Measurements from ENCODE around the gene MAP3K4.

DNA sequence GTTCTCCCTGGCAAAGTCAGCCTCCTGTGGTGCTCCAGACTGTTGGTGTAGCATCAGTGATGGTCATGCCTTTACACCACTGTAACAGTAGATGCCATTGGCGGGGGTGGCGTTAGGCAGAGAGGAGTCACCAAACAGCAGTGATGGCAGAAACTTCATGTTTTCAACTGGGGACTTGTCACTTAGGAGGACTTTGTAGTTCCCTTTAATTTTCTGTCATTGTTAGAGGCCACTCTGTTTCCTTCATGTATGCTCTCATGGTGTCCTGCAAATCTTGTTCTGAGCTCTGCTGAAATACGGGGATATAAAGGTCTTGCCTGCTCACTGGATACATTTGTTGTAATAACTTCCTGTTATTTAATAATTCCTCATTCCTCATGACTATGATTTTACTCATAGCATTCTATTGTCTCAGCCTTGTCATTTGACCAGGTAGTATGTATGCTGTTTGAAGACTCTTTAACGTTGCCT lies 4.6 kb downstream of the MAP3K4 start:
- TF ChIP-seq, protein P1, sequence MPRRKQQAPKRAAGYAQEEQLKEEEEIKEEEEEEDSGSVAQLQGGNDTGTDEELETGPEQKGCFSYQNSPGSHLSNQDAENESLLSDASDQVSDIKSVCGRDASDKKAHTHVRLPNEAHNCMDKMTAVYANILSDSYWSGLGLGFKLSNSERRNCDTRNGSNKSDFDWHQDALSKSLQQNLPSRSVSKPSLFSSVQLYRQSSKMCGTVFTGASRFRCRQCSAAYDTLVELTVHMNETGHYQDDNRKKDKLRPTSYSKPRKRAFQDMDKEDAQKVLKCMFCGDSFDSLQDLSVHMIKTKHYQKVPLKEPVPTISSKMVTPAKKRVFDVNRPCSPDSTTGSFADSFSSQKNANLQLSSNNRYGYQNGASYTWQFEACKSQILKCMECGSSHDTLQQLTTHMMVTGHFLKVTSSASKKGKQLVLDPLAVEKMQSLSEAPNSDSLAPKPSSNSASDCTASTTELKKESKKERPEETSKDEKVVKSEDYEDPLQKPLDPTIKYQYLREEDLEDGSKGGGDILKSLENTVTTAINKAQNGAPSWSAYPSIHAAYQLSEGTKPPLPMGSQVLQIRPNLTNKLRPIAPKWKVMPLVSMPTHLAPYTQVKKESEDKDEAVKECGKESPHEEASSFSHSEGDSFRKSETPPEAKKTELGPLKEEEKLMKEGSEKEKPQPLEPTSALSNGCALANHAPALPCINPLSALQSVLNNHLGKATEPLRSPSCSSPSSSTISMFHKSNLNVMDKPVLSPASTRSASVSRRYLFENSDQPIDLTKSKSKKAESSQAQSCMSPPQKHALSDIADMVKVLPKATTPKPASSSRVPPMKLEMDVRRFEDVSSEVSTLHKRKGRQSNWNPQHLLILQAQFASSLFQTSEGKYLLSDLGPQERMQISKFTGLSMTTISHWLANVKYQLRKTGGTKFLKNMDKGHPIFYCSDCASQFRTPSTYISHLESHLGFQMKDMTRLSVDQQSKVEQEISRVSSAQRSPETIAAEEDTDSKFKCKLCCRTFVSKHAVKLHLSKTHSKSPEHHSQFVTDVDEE (CRISPR knock-in tag; IDR thresholded peaks at IDR 0.05) = no peak
- TF ChIP-seq, protein P2, sequence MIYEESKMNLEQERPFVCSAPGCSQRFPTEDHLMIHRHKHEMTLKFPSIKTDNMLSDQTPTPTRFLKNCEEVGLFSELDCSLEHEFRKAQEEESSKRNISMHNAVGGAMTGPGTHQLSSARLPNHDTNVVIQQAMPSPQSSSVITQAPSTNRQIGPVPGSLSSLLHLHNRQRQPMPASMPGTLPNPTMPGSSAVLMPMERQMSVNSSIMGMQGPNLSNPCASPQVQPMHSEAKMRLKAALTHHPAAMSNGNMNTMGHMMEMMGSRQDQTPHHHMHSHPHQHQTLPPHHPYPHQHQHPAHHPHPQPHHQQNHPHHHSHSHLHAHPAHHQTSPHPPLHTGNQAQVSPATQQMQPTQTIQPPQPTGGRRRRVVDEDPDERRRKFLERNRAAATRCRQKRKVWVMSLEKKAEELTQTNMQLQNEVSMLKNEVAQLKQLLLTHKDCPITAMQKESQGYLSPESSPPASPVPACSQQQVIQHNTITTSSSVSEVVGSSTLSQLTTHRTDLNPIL (CRISPR knock-in tag; IDR thresholded peaks at IDR 0.05; ENCODE audit: low read depth) = no peak
- TF ChIP-seq, protein P3, sequence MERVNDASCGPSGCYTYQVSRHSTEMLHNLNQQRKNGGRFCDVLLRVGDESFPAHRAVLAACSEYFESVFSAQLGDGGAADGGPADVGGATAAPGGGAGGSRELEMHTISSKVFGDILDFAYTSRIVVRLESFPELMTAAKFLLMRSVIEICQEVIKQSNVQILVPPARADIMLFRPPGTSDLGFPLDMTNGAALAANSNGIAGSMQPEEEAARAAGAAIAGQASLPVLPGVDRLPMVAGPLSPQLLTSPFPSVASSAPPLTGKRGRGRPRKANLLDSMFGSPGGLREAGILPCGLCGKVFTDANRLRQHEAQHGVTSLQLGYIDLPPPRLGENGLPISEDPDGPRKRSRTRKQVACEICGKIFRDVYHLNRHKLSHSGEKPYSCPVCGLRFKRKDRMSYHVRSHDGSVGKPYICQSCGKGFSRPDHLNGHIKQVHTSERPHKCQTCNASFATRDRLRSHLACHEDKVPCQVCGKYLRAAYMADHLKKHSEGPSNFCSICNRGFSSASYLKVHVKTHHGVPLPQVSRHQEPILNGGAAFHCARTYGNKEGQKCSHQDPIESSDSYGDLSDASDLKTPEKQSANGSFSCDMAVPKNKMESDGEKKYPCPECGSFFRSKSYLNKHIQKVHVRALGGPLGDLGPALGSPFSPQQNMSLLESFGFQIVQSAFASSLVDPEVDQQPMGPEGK (CRISPR knock-in tag; IDR thresholded peaks at IDR 0.05; ENCODE audit: borderline replicate concordance) = no peak
- TF ChIP-seq ZFP30 (CRISPR knock-in tag; IDR thresholded peaks at IDR 0.05) = no peak
- TF ChIP-seq PPARA (CRISPR knock-in tag; IDR thresholded peaks at IDR 0.05; ENCODE audit: borderline replicate concordance) = no peak
- TF ChIP-seq ZNF8 (CRISPR knock-in tag; IDR thresholded peaks at IDR 0.05) = no peak
- TF ChIP-seq ZC3H10 (CRISPR knock-in tag; IDR thresholded peaks at IDR 0.05) = no peak
- TF ChIP-seq ARNTL (CRISPR knock-in tag; IDR thresholded peaks at IDR 0.05; ENCODE audit: borderline replicate concordance, low read depth) = no peak
